Ectodermal cell (in vitro differentiated cells): Measurements from ENCODE around the gene RAB11B.

Experiments used
- H3K27ac ChIP-seq: 2 replicates; pipeline ENCODE4 v1.7.0; 2013; ENCODE audit warnings: mild to moderate bottlenecking, low read depth, low read length; ENCODE audit not compliant: insufficient read depth, poor library complexity, severe bottlenecking
- H3K27me3 ChIP-seq: 2 replicates; pipeline ENCODE4 v1.7.0; 2013; ENCODE audit warnings: mild to moderate bottlenecking, low read length; ENCODE audit not compliant: insufficient read depth, control insufficient read depth, poor library complexity, severe bottlenecking
- H3K36me3 ChIP-seq: one replicate; pipeline ENCODE4 v1.7.0; 2013; ENCODE audit warnings: low read length; ENCODE audit not compliant: control insufficient read depth, insufficient read depth
- H3K4me1 ChIP-seq: one replicate; pipeline ENCODE4 v1.7.0; 2013; ENCODE audit warnings: low read length; ENCODE audit not compliant: control insufficient read depth, insufficient read depth
- H3K4me3 ChIP-seq: 2 replicates; pipeline ENCODE4 v1.7.0; 2013; ENCODE audit warnings: low read depth, low read length, control low read depth; ENCODE audit not compliant: insufficient read depth
- H3K9me3 ChIP-seq: 2 replicates; pipeline ENCODE4 v1.7.0; 2013; ENCODE audit warnings: mild to moderate bottlenecking, low read length, moderate library complexity; ENCODE audit not compliant: control insufficient read depth
- WGBS, 2 experiments: methylation state at CpG; one replicate each; pipeline ENCODE4 v1.1.7; 2013; ENCODE audit warnings: missing lambda C conversion rate in 2 of 2; 5-methylcytosine and 5-hydroxymethylcytosine counted together

RAB11B gene

DNA sequence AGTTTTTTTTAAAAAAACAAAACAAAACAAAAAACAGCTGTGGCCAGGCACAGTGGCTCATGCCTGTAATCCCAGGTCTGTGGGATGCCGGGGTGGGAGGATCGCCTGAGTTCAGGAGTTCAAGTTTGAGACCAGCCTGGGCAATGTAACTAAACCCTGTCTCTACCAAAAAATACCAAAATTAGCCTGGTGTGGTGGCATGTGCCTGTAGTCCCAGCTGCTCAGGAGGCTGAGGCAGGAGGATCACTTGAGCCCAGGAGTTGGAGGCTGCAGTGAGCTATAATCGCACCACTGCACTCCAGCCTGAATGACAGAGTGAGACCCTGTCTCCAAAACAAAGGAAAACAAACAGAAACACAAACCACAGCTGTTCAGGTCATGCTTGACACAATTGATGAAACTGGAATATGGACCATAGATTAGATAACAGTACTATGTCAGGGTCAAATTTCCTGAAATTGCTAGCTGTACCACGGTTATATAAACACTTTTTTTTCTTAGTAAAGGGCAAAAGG, 33.1 kb upstream of the RAB11B start:
- Histone ChIP-seq H3K9me3 (no peaks in the 10 kb centered on the region), H3K4me1 (no peaks in the 10 kb centered on the region), H3K4me3 (no peak overlapping the region), H3K27me3 (peaks cover 3% of the 10 kb centered on the region), H3K36me3 (no peaks in the 10 kb centered on the region), H3K27ac (no peak overlapping the region)
- 92 to 95% methylated on average over 4 of the region's 4 CpGs for WGBS, 2 experiments

DNA sequence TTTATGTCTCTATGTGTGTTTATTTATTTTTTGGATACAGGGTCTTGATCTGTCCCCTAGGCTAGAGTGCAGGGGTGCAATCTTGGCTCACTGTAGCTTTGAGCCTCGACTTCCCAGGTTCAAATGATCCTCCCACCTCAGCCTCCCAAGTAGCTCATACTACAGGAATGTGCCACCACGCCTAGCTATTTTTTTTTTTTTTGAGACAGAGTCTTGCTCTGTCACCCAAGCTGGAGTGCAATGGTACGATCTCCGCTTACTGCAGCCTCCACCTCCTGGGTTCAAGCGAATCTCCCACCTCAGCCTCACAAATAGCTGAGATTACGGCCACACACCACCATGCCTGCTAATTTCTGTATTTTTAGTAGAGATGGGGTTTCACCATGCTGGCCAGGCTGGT, 31.2 kb upstream of the RAB11B start:
- 90 to 92% methylated on average over 6 of the region's 6 CpGs for WGBS, 2 experiments
- no peak overlapping the region for H3K4me3 ChIP-seq
- H3K27me3 ChIP-seq: peaks cover 12% of the 10 kb centered on the region

DNA sequence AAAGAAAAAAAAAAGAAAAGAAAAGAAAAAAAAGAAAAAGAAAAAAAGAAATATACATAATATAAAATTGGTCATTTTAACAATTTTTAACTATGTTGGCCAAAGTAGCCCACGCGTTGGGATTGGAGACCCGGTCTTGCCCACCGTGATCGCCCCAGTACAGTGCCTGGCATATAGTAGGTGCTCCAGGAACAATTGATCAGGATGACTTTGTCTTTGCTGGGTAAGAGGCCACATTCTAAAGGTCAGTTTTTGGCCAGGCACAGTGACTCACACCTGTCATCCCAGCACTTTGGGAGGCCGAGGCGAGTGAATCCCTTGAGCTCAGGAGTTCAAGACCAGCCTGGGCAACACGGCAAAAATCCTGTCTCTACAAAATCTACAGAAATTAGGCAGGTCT, 30.0 kb upstream of the RAB11B start:
- H3K36me3 ChIP-seq: no peaks in the 10 kb centered on the region
- WGBS, 2 experiments: 87 to 91% methylated on average over 8 of the region's 8 CpGs
- H3K27ac ChIP-seq: no peak overlapping the region
- no peak overlapping the region for H3K4me3 ChIP-seq
- no peaks in the 10 kb centered on the region for H3K9me3 ChIP-seq
- H3K4me1 ChIP-seq: no peaks in the 10 kb centered on the region
- H3K27me3 ChIP-seq: peaks cover 12% of the 10 kb centered on the region

More for the DNA sequence above, 31.2 kb upstream of the RAB11B start:
- Histone ChIP-seq H3K27ac (no peak overlapping the region), H3K9me3 (no peaks in the 10 kb centered on the region), H3K4me1 (no peaks in the 10 kb centered on the region), H3K36me3 (no peaks in the 10 kb centered on the region)

DNA sequence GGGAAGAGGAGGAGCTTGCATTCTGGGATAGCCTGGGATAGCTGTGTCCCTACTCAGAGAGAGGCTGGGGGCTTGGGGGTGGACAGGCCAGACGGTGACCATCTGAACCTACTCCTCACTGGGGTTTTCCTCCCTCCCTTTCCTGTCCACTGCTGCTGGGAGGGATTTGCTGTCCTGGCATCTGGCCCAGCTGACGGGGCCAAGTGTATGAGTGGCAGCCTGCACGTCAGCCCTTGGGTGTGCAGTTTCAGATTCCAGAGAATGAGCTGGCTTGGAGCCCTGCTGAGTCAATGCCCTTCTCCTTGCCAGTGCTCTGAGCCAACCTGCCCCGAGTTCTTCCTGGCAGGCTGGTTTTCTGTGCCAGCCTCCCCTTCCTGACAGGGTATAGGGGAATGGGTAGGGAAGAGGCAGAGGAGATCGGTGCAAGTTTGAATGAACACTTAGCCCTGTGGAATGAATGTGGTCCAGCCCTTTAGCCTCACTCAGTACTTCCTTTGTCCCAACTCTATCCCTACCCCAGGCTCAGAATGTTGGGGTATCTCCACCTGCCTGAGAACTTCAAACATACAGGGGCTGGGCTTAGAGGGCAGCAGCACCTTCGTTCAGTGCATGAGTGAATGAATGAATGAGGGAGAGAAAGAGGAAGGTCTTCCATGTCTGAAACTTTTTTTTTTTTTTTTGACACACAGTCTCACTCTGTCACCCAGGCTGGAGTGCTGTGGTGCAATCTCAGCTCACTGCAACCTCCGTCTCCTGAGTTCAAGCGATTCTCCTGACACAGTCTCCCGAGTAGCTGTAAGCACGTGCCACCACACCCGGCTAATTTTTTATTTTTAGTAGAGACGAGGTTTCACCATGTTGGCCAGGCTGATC, 28.0 kb upstream of the RAB11B start:
- Histone ChIP-seq H3K27me3 (peaks cover 12% of the 10 kb centered on the region), H3K36me3 (no peaks in the 10 kb centered on the region), H3K27ac (no peak overlapping the region), H3K4me1 (peaks cover 10% of the 10 kb centered on the region), H3K4me3 (no peak overlapping the region), H3K9me3 (no peaks in the 10 kb centered on the region)
- 89 to 90% methylated on average over 12 of the region's 12 CpGs for WGBS, 2 experiments

DNA sequence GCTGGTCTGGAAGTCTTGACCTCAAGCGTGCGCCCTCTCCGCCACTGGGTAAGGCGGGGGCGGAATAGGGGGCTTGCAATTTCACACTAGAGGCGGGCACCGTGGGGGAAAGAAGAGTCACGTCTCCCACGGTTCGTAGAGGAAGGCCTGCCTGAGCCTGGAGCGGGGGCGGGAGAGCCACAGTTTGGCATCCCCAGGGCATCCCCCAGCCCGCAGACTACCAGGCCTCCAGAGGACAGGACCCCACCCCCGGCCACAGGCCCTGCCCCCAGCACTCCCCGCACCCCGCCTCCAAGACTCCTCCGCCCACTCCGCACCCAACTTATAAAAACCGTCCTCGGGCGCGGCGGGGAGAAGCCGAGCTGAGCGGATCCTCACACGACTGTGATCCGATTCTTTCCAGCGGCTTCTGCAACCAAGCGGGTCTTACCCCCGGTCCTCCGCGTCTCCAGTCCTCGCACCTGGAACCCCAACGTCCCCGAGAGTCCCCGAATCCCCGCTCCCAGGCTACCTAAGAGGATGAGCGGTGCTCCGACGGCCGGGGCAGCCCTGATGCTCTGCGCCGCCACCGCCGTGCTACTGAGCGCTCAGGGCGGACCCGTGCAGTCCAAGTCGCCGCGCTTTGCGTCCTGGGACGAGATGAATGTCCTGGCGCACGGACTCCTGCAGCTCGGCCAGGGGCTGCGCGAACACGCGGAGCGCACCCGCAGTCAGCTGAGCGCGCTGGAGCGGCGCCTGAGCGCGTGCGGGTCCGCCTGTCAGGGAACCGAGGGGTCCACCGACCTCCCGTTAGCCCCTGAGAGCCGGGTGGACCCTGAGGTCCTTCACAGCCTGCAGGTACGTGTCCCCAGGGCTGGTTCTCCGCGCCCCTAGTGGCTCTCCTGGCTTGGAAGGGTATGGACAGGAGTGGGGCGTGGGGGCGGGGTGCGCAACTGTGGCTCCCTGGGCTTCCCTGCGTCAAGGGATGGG, 26.1 kb upstream of the RAB11B start, which contains the start of gene ANGPTL4:
ANGPTL4 (plus strand) TSS at position 353 of the 969 bp plus-strand sequence; CDS start at position 520, 167 bp downstream.
- Histone ChIP-seq H3K4me3 (peak within 1 kb of the TSS; percentile 50), H3K9me3 (no peaks in the 10 kb centered on the region), H3K36me3 (no peaks in the 10 kb centered on the region), H3K27ac (no peak within 1 kb of the TSS), H3K27me3 (peaks cover 12% of the 10 kb centered on the region), H3K4me1 (peaks cover 17% of the 10 kb centered on the region)
- whole genome bisulfite sequencing, 2 experiments: 1% methylated on average over 81 of the region's 81 CpGs

DNA sequence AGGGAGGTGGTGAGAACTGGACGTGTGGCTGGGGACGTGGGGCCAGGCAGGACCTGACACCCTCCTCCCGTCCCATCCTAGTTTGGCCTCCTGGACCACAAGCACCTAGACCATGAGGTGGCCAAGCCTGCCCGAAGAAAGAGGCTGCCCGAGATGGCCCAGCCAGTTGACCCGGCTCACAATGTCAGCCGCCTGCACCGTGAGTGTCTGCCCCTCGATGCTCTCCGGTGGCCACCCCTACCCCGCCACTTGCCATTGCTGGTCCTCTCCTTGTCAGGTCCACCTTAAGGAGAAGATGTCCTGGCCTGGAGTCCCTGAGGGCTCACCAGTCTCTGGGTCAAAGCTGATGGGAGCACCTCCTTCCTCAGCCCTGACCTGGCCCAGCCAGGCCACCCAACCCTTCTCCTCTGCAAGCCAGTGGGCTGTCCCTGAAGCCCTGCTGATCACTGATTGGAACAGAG, 24.0 kb upstream of the RAB11B start:
- H3K4me1 ChIP-seq: peaks cover 17% of the 10 kb centered on the region
- no peak overlapping the region for H3K27ac ChIP-seq
- H3K36me3 ChIP-seq: peaks cover 2% of the 10 kb centered on the region
- no peaks in the 10 kb centered on the region for H3K9me3 ChIP-seq
- no peak overlapping the region for H3K4me3 ChIP-seq
- H3K27me3 ChIP-seq: peaks cover 12% of the 10 kb centered on the region
- 95 to 98% methylated on average over 11 of the region's 11 CpGs for WGBS, 2 experiments

DNA sequence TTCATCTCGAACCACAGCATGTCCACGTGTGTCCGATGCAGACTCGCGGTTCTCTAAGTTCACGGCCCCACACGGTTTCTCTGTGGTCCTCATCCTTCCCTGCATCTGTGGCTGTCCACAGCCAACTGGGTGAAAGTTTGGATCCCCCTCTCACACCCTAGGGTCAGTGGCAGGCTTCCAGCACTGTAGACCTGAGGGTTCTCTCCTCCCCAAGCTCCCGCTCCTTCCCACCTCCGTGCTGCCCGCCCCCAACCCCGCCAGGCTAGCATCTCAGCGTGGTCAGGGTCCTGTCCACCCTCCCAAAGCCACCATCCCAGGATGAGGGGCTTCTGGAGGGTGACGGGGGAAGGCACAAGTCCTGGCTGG, 23.2 kb upstream of the RAB11B start:
- Histone ChIP-seq H3K27me3 (peaks cover 12% of the 10 kb centered on the region), H3K4me1 (peaks cover 17% of the 10 kb centered on the region), H3K27ac (peak overlapping the region; percentile 95), H3K4me3 (peak overlapping the region; percentile 26), H3K36me3 (peaks cover 7% of the 10 kb centered on the region), H3K9me3 (no peaks in the 10 kb centered on the region)
- WGBS, 2 experiments: 60 to 62% methylated on average over 13 of the region's 13 CpGs

DNA sequence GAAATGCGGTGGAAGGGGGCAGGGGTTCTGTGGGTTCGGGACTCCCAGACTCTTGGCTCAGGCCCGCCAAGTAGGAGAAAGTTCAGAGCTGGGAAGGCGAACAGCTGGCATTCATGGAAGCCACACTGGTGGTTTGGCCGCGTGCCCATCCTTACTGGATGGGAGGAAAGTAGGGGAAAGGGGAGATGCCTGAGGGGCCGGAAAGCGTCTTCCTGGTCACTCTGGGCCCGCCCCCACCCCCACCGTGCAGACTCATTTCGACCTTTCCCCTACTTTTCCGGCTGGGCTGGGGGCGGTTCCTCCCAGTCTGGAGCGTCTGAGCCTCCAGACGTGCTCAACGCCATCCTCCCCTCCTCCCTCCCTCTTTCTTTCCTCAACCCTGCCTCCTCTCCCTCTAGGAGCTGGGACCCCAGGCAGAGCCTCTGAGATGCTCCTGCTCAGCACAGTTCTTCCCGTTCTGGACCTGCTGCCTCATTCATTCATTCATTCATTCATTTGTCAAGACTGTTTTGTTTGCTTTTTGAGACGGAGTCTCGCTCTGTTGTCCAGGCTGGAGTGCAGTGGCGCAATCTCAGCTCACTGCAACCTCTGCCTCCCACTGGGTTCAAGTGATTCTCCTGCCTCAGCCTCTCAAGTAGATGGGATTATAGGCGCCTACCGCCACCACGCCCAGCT, 22.7 kb upstream of the RAB11B start:
- peak overlapping the region; percentile 26 for H3K4me3 ChIP-seq
- H3K9me3 ChIP-seq: no peaks in the 10 kb centered on the region
- peaks cover 12% of the 10 kb centered on the region for H3K27me3 ChIP-seq
- peaks cover 7% of the 10 kb centered on the region for H3K36me3 ChIP-seq
- WGBS, 2 experiments: 25 to 26% methylated on average over 23 of the region's 23 CpGs
- peak overlapping the region; percentile 95 for H3K27ac ChIP-seq
- peaks cover 17% of the 10 kb centered on the region for H3K4me1 ChIP-seq

DNA sequence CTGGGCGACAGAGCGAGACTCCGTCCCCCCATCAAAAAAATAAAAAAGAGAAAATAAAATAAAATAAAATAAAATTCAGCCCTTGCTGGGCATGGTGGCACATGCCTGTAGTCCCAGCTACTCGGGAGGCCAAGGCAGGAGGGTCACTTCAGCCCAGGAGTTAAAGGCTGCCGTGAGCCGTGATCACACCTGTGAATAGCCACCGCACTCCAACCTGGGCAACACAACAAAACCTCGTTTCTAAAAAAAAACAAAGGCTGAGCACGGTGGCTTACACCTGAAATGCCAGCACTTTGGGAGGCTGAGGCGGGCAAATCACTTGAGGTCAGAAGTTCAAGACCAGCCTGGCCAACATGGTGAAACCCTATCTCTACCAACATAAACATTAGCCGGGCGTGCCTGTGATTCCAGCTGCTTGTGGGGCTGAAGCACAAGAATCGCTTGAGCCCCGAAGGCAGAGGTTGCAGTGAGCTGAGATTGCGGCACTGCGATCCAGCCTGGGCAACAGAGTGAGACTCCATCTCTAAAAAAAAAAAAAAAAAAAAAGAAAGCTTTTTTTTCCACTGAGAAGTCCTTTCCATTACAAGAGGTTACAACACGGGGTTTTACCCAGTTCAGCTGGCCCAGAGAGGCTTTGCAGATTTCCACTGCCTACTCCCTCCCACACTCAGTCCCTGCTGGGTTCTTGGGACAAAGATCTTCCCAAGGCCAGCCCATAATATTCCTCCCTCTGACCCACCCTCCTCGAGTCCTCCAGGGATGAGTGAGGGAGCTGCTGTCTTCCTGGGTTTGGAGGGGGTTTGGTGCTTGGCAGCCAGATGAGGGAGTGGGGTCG, 19.8 kb upstream of the RAB11B start:
- H3K36me3 ChIP-seq: peaks cover 25% of the 10 kb centered on the region

More for the DNA sequence above, 19.8 kb upstream of the RAB11B start:
- no peak overlapping the region for H3K4me3 ChIP-seq
- H3K9me3 ChIP-seq: no peaks in the 10 kb centered on the region
- H3K4me1 ChIP-seq: peaks cover 17% of the 10 kb centered on the region
- WGBS, 2 experiments: 87 to 89% methylated on average over 16 to 19 of the region's 19 CpGs
- no peaks in the 10 kb centered on the region for H3K27me3 ChIP-seq
- H3K27ac ChIP-seq: peak overlapping the region; percentile 17
